ENCODE results near the gene CIAO2A. TPM values are rescaled to one million over a fixed set of nuclear protein-coding genes. Genes with fewer than 3 reads are reported as not detected.

Gene CIAO2A
- polyA plus RNA-seq, 1 donor (not counting 4 experiments of a cell fraction or from before 2014, with no cell fraction given): 111 TPM

DNA sequence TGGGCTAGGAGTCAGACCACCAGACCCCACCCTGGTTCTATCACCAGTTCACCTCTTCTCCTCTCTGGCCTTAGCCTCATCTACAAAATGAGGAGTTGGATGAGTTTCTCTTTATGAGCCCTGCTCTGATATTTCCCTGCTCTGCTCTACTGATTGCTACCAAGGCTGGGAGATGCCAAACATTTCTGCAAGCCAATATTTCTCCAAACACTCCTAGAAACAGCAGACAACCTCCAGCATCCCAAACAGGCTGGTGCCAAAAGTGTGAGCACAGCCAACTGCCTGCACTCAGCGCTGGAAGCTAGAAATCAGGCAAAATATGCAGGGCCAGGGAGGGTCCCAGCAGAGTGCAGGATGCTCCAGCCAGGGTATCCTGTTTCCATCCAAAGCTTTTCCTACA is 58.1 kb downstream of the CIAO2A start:
- H3K9me1 ChIP-seq (ENCODE audit: control insufficient read depth, extremely low read depth, insufficient read depth, low read length): no peaks in the 10 kb centered on the region
- H3K27ac ChIP-seq (ENCODE audit: control insufficient read depth, insufficient read depth, low read length): no peak overlapping the region
- H2AFZ ChIP-seq (ENCODE audit: control insufficient read depth, low read length): no peak overlapping the region
- H3K4me1 ChIP-seq (ENCODE audit: control insufficient read depth, extremely low read depth, insufficient read depth, low read length): no peaks in the 10 kb centered on the region
- no peaks in the 10 kb centered on the region for H3K9me3 ChIP-seq (ENCODE audit: control insufficient read depth, low read depth, low read length)
- H3K79me2 ChIP-seq (ENCODE audit: control insufficient read depth, insufficient read depth, low read length): no peaks in the 10 kb centered on the region
- H3K4me2 ChIP-seq (ENCODE audit: control insufficient read depth, extremely low read depth, insufficient read depth, low read depth, low read length): no peak overlapping the region
- no peak overlapping the region for H3K9ac ChIP-seq (ENCODE audit: control insufficient read depth, extremely low read depth, insufficient read depth, low read length)
- no peaks in the 10 kb centered on the region for H4K20me1 ChIP-seq (ENCODE audit: control insufficient read depth, extremely low read depth, insufficient read depth, low read length)
- DNase-seq (ENCODE audit: low read depth, low spot score) (no peak), FAIRE-seq (no peak)
- no peak for TF ChIP-seq EZH2 (IDR thresholded peaks at IDR 0.05; ENCODE audit: low read length)
- TF ChIP-seq, protein P1, sequence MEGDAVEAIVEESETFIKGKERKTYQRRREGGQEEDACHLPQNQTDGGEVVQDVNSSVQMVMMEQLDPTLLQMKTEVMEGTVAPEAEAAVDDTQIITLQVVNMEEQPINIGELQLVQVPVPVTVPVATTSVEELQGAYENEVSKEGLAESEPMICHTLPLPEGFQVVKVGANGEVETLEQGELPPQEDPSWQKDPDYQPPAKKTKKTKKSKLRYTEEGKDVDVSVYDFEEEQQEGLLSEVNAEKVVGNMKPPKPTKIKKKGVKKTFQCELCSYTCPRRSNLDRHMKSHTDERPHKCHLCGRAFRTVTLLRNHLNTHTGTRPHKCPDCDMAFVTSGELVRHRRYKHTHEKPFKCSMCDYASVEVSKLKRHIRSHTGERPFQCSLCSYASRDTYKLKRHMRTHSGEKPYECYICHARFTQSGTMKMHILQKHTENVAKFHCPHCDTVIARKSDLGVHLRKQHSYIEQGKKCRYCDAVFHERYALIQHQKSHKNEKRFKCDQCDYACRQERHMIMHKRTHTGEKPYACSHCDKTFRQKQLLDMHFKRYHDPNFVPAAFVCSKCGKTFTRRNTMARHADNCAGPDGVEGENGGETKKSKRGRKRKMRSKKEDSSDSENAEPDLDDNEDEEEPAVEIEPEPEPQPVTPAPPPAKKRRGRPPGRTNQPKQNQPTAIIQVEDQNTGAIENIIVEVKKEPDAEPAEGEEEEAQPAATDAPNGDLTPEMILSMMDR (optimal IDR thresholded peaks at IDR 0.05 in 1 of 3, IDR thresholded peaks at IDR 0.05 in 1 of 3, conservative IDR thresholded peaks at IDR 0.05 in 1 of 3; ENCODE audit: extremely low read depth in 1 of 3, insufficient read depth in 2 of 3, low read length in 3 of 3): no peak
- no peaks in the 10 kb centered on the region for H3K27me3 ChIP-seq (ENCODE audit: control insufficient read depth, extremely low read depth, insufficient read depth, low read length)
- dilution Hi-C loops (cut with MboI; ENCODE audit: extremely low pct_ligation_motif_present, low sequenced_read_pairs): no loop called here
- H3K4me3 ChIP-seq (ENCODE audit: control insufficient read depth in 2 of 3, extremely low read depth in 1 of 3, insufficient read depth in 2 of 3, low read depth in 1 of 3, low read length in 3 of 3): no peak overlapping the region
- no peaks in the 10 kb centered on the region for H3K36me3 ChIP-seq (ENCODE audit: control insufficient read depth in 2 of 2, extremely low read depth in 1 of 2, insufficient read depth in 2 of 2, low read length in 2 of 2)

DNA sequence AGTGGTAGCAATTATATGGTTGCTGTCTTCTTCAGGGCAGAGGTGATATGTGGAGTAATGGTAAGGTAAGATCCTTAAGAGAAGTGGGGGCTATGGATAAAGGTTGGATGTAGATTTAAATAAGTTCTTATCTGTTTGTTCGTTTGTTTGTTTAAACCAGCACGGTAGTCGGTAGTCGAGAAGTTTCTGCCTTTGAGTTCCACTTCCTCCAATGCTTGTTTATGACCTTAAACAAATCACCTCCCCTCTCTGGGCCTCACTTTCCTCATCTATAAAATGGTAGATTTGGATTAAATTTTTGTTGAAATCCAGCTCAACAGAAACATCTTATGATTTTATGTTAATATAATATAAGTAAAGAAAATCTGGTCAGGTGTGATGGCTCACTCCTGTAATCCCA is 59.1 kb downstream of the CIAO2A start:
- DNase-seq (ENCODE audit: low read depth, low spot score) (no peak), FAIRE-seq (no peak)
- no peaks in the 10 kb centered on the region for H3K79me2 ChIP-seq (ENCODE audit: control insufficient read depth, insufficient read depth, low read length)
- H3K27me3 ChIP-seq (ENCODE audit: control insufficient read depth, extremely low read depth, insufficient read depth, low read length): no peaks in the 10 kb centered on the region
- TF ChIP-seq, protein P1 (optimal IDR thresholded peaks at IDR 0.05 in 1 of 3, IDR thresholded peaks at IDR 0.05 in 1 of 3, conservative IDR thresholded peaks at IDR 0.05 in 1 of 3; ENCODE audit: extremely low read depth in 1 of 3, insufficient read depth in 2 of 3, low read length in 3 of 3): no peak
- no peak for TF ChIP-seq EZH2 (IDR thresholded peaks at IDR 0.05; ENCODE audit: low read length)
- no peaks in the 10 kb centered on the region for H3K36me3 ChIP-seq (ENCODE audit: control insufficient read depth in 2 of 2, extremely low read depth in 1 of 2, insufficient read depth in 2 of 2, low read length in 2 of 2)
- no peak overlapping the region for H3K9ac ChIP-seq (ENCODE audit: control insufficient read depth, extremely low read depth, insufficient read depth, low read length)
- H3K4me1 ChIP-seq (ENCODE audit: control insufficient read depth, extremely low read depth, insufficient read depth, low read length): no peaks in the 10 kb centered on the region
- no peaks in the 10 kb centered on the region for H3K9me1 ChIP-seq (ENCODE audit: control insufficient read depth, extremely low read depth, insufficient read depth, low read length)
- H3K4me3 ChIP-seq (ENCODE audit: control insufficient read depth in 2 of 3, extremely low read depth in 1 of 3, insufficient read depth in 2 of 3, low read depth in 1 of 3, low read length in 3 of 3): no peak overlapping the region
- dilution Hi-C loops (cut with MboI; ENCODE audit: extremely low pct_ligation_motif_present, low sequenced_read_pairs): no loop called here
- no peak overlapping the region for H3K27ac ChIP-seq (ENCODE audit: control insufficient read depth, insufficient read depth, low read length)
- no peaks in the 10 kb centered on the region for H3K9me3 ChIP-seq (ENCODE audit: control insufficient read depth, low read depth, low read length)
- H4K20me1 ChIP-seq (ENCODE audit: control insufficient read depth, extremely low read depth, insufficient read depth, low read length): no peaks in the 10 kb centered on the region
- H3K4me2 ChIP-seq (ENCODE audit: control insufficient read depth, extremely low read depth, insufficient read depth, low read depth, low read length): no peak overlapping the region
- H2AFZ ChIP-seq (ENCODE audit: control insufficient read depth, low read length): no peak overlapping the region

Measured in keratinocyte (primary cell).